GM18505 (cell line): ENCODE results near the gene NIP7.
A peak's percentile ranks its signal among the peaks of the same experiment; 100 is the strongest.

ENCODE experiments used
- ATAC-seq: cut with Tn5 transposase; IDR thresholded peaks from one replicate; pipeline ENCODE4 v1.9.1; 2021; ENCODE audit not compliant: unreplicated experiment
- POLR2A ChIP-seq: IDR thresholded peaks from 4 replicates; pipeline ENCODE4 v1.6.1; 2011; ENCODE audit warnings: borderline replicate concordance; ENCODE audit not compliant: insufficient read depth, insufficient read length; ENCODE audit errors: extremely low read depth

The NIP7 gene

GRCh38 chr16:69324585-69325253 lies 14.9 kb upstream of the NIP7 start:
- no peak for ATAC-seq
- no peak for TF ChIP-seq POLR2A

GRCh38 chr16:69325784-69326171 lies 13.8 kb upstream of the NIP7 start:
- no peak for ATAC-seq
- no peak for TF ChIP-seq POLR2A

GRCh38 chr16:69326172-69326873 lies 13.2 kb upstream of the NIP7 start:
- TF ChIP-seq POLR2A, result no peak
- ATAC-seq, result no peak

GRCh38 chr16:69327585-69328310 lies 11.8 kb upstream of the NIP7 start:
- TF ChIP-seq POLR2A, result no peak

GRCh38 chr16:69328854-69329316 lies 10.7 kb upstream of the NIP7 start:
- ATAC-seq, result no peak
- TF ChIP-seq POLR2A, result no peak

More at GRCh38 chr16:69327585-69328310, 11.8 kb upstream of the NIP7 start:
- ATAC-seq, result no peak

GRCh38 chr16:69329369-69330285 lies 9.9 kb upstream of the NIP7 start:
- peak; percentile 40 for ATAC-seq
- no peak for TF ChIP-seq POLR2A

GRCh38 chr16:69330286-69331109 lies 9.1 kb upstream of the NIP7 start, which contains the start of gene PDF:
TSS of gene PDF (minus strand) at chr16:69330588. CDS start at chr16:69330570, 18 bp downstream.
- peak; percentile 93 for ATAC-seq
- TF ChIP-seq POLR2A, result peak; percentile 84

- TF ChIP-seq POLR2A, result no peak
- no peak for ATAC-seq
These were observed 4.9 kb upstream of the NIP7 start for GRCh38 chr16:69334696-69335095.

- no peak for ATAC-seq
- TF ChIP-seq POLR2A, result no peak
These were observed 849 bp upstream of the NIP7 start for GRCh38 chr16:69338557-69339288.

GRCh38 chr16:69340095-69340644 lies 598 bp downstream of the NIP7 start:
- TF ChIP-seq POLR2A, result no peak
- no peak for ATAC-seq

GRCh38 chr16:69344171-69344570 lies 4.6 kb downstream of the NIP7 start:
- TF ChIP-seq POLR2A, result no peak
- ATAC-seq, result no peak
